SIG-M5 (cell line): ENCODE measurements around the gene ARHGAP36.

Experiments used
- DNase-seq: peaks from one replicate; lab custom pipeline; 2025; lab: John Stamatoyannopoulos, UW

Gene ARHGAP36

GRCh38 chrX:131058136-131058868, at the start of gene ARHGAP36:
Gene ARHGAP36, plus strand, starts transcription at chrX:131058346. Its CDS starts 23,320 bp downstream, at chrX:131081666.
- DNase-seq, result no peak

DNA sequence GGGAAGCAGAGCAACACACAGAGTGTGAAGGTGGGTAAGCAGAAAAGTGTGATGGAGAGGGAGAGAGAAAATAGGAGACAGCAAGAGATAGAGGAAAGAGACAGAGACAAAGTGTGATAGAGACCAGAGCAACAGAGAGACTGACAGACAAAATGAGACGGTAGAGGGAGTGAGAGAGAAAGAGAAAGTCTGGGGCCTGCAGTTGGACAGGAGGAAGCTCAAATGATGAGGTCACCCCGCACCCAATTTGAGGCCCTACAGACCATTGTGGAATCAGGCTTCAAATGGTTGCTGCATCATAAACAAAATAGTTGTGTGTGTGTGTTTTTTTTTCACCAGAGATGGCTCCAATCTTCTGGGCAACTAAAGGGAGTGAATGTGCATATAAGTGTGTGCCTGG, 48.0 kb upstream of the ARHGAP36 start:
- no peak for DNase-seq

DNA sequence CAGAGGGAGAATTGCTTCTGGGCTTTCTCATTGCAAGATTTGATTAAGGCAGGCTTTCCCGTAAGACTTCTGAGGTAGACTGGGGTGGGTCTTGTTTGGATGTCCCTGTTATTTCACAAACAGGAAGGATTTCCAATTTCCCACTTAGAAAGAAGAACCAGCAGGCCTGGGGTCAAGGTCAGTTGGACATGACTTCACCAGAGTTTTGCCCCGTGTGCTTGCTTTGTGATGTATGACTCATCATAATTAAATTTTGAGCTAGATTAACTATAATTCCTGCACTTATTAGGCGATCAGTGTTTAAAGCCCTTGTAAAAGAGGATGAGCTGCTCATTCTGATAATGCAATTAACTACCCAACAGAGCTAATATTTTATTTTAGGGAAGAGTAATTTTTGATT, 32.8 kb upstream of the ARHGAP36 start:
- DNase-seq, result no peak

DNA sequence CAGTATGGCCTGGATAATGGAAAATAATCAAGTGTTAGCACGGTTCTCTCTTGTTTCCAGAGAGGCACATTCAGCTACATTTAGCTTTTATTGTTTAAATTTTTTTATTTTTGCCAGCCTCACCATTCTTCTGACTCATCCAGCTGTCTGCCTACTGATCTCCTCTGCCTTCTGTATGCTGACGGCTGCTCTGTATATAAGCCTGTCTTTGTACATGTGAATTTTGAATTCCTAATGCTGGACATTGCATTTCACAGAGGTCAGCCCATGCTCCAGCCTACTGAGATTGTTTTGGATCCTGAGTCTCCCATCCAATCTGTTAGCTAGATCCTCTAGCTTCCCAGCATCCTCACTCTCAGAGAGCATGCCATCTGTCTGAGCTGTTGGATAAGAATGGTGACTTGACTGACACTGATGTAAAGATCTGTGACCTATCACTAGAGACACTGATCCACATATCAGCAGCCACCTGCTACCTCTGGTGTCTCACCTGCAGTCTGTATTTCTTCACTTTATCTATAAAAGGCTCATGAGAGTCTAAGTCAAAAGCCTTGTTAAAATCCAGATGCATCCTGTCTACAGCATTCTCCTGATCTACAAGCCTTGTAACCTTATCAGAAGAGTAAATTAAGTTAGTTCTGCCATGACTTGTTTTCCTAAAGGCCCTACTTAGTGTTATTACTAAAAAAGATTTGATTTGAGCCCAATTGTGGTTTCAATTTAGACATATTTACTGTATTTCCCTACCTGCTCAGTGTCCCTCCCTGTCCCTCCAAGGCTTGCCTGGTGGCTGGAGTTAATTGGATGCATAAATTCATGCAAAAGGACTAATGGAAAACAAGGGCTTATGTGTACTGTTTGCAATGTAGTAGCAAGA, 25.6 kb upstream of the ARHGAP36 start:
- DNase-seq, result no peak

GRCh38 chrX:131034063-131034462, 24.1 kb upstream of the ARHGAP36 start:
- DNase-seq, result no peak

GRCh38 chrX:131040781-131041180, 17.4 kb upstream of the ARHGAP36 start:
- no peak for DNase-seq

- DNase-seq, result no peak
These were observed 16.5 kb upstream of the ARHGAP36 start for GRCh38 chrX:131041667-131042066.

- no peak for DNase-seq
These were observed 12.4 kb upstream of the ARHGAP36 start for GRCh38 chrX:131045726-131046125.

DNA sequence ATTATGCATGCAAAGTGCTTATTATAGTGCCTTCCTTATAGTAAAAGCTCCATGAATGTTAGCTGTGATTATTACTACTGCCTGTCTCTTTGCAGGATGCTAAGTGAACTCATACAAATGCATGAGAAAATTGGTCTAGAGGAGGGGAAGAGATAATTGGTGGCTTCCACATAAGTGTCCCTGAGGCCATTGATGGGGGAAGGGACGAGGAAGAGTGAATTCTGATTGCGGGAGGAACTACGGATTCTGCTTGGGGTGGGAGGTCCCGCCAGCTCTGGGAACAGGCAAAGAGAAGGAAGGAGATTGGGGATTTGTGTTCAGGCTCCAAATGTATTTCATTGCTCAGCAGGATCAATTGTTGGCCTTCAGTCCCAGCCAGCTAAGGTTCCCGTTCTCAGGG, 11.6 kb upstream of the ARHGAP36 start:
- no peak for DNase-seq

DNA sequence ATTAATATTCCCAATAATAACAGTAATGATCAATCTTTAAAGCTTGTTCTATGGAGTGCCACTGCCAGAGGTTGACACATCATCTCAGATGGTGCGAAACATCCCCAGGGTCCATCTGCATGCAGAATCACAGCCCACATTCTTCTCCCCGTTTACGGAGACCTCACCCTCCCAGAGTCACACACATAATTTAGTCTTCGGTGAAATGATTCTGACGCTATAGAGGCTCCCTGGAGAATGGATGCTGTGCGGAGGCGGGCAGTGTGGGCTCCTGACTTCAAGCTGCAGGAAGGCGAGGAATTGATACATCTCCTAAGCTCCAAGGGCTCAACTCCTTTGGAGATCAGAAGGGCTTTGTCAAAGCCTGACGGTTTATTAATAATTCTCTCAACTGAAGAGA, 11.0 kb upstream of the ARHGAP36 start:
- no peak for DNase-seq

DNA sequence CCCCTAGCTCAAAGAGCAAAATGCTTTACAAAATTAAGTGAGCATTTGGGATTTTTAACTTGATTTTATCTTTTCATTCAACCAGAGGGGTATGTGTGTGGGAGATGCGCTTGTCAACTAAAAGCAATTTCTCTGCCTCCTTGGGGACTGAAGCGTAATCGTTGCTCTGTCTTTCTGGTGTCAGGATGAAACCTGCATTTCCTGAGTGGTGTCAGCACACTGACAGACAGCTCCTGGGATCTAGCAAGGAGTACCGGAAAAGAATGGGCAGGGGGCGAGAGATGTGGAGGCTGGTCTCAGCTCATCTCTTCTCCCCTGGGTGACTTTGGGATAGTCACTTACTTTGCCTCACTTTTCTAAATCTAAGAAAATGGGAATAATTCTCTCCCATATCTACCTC, 5.1 kb upstream of the ARHGAP36 start:
- no peak for DNase-seq

- no peak for DNase-seq
These were observed 3.2 kb upstream of the ARHGAP36 start for GRCh38 chrX:131054906-131055305.

- DNase-seq, result no peak
These were observed 440 bp upstream of the ARHGAP36 start for GRCh38 chrX:131057706-131058105.

DNA sequence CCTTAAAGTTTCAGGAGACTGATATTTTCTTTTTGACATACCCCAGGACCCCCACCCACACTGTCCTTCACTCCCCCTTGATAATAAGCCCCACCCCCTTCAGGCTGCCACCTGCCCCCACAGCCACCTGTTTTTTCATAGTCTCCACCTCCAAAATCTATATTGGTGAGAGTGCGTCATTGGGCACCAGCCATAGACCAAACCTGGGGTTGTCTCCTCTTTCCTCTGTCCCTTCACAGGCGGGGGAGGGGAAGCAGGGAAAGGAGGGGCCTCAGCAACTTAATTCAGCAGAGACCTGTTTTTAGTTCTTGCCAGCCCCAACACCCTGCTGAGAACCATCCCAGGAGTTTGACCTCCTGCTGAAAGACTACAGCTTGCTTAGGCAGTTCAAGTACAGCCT, 1.1 kb downstream of the ARHGAP36 start:
- no peak for DNase-seq

DNA sequence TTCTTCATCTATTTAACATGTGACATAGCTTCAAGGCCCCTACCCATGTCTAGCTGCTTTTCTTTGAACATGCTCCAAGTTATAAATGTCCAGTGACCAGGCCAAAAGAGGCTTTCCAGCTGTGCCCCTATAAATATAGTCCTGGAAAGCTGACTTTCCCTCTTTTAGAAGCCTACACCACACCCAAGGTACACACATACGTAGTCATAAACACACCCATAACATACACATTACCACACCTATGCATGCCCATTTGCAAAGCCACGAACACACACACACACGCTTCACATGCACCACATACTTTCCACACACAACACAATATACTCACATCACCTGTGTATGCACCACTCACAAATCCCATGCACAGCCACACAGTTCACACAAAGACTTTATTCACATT, 2.0 kb downstream of the ARHGAP36 start:
- DNase-seq, result no peak

GRCh38 chrX:131061306-131061705, 3.2 kb downstream of the ARHGAP36 start:
- DNase-seq, result no peak

GRCh38 chrX:131063613-131064012, 5.5 kb downstream of the ARHGAP36 start:
- DNase-seq, result no peak

DNA sequence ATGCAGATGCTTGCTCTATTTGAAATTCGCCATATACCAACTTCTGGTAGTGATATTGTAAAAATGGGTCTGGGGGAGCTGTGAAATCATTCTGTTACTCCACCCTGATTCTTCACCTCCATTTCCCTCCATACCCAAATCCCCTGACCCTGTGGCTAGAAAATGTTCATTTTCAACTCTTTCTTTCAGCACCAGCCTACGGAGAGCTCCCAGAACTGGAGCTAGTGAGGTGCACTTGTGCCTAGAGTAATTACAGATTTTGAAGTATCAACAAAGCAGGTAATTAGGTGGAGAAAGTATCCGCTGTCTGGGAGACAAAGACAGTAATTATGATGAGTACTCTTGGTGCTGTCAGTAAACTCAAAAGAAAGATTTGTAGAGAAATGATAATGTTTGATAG, 8.1 kb downstream of the ARHGAP36 start:
- DNase-seq, result no peak

DNA sequence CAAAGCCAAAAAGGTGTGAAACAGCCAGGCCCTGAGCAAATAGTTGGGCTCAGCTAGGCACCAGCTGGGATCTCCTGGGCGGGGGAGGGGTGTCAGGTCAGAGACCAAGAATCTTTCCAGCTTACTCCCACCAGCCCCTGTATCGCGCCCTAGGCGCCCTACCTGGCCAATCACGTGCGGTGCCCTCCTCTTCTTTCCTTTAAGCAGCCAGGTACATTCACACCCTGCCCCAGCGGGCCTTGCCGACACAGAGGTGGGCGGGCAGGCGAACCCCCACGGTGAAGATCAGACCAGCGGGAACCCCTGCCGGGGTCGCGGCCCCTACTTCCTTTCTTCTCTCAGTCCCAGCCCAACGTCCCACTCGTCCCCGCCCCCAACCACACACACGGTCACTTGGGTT, 9.1 kb downstream of the ARHGAP36 start:
- DNase-seq, result no peak

DNA sequence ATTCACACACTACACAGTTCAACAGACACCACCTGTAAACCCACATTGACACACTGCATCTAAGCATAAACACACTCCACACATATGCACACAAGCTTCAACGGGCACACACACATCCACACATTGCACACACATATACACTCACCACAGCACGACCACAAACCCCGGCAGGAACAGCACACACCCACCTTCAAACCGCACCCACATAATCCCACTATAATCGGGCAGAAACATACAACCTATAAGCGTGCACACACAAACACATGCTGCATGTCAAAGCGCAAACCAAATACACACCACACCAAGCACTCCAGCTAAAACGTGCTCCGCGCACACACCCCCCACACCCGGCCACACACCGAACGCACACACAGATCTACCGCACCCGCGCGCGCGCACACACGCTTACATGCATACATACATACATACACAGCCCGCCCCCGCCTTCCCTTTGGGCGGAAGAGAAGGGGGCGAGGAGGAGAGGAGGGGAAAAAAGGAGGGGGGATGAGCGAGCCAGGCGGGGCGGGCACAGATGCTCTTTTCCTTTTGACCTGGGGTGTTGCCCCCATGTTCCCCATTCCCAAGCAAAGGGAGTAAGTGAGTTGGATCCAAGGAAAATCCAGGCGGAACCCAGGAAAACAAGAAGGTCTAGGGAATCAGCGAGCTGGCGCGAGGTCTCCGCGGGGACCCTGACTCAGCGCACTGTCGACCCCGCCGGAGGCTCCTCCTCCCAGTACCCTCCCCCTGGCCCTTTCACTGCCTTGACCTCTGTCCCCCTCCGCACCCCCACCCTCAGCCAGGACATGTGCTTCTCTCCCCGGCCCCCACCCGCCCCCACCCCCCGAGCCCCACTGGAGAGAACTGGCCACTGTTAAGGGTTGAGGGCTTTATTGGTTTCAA, 9.9 kb downstream of the ARHGAP36 start:
- no peak for DNase-seq

DNA sequence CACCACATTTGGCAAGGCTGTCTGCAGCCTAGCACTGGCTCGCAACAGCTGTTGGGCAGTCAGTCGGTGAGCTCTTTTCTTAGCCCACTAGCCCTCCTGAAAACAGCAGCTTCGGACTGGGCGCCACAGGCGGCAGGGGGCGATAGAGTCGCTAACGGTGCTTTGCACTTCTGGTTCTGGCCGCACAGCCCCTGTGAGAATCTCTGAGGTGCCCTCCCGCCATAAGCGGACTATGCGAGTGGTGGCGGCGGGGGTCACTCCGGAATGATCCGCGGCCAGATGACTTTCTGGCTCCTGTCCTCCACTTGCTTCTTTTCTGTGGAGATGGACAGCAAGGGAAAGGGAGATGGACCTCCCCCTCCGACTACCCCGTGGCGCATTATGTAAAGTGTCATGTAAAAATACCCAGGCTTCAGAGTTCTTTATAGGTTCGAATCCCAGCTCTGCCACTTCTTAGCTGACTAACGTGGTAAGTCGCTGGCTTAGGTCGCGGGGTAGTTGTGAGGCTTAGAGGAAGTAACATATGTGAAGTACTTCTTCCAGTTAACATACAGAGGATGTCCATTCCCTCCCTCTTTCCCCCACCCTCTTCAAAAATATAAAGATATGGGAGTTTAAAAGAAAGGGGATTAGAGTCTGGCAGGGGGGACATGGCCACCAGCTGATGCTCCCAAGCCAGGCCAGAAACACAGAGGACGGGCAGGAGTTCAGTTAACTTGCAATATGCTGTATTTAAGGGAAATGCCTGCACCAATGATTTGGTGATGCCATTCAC, 11.0 kb downstream of the ARHGAP36 start:
- no peak for DNase-seq
